ENCODE data around the gene PHGDH. TPM values are rescaled to one million over a fixed set of nuclear protein-coding genes. Genes with fewer than 3 reads are reported as not detected.
"Not testable (repeated sequence)": the region's sequence is repeated elsewhere in the genome, so short reads cannot be mapped to it uniquely, and the experiment has no call there.

PHGDH gene
- total and polyA plus RNA-seq, 2 of the 13 experiments (the other 11 are each of a cell fraction or from before 2014, with no cell fraction given): 95.8 to 133 TPM

DNA sequence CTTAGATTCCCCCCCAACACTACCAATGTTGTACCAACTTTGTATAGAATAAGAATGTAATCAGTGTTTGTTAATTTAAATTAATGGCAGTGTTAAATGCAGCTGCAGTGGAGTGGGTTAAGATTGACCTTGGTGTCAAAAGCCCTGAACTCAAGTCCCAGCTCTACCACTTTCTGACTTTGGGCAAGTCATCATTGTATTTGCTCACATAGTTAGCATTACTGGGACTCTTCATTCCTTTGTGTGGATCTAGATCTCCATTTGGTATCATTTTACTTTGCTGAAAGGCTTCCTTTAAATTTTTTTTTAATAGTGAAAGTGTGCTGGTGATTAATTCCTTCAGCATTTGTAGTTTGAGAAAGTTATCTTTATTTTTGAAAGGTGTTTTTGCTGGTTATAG, 22.2 kb upstream of the PHGDH start:
- no peaks in the 10 kb centered on the region for H3K4me1 ChIP-seq (ENCODE audit: insufficient read depth, low read length)
- in situ Hi-C loops (cut with HindIII; ENCODE audit: extremely low pct_ligation_motif_present, low pct_unique_long_range_greater_than_20kb) (no loop called here), intact Hi-C loops (cut with micrococcal nuclease; ENCODE audit: unreplicated experiment) (no loop called here)
- TF ChIP-seq SMAD1 (CRISPR knock-in tag; IDR thresholded peaks at IDR 0.05; ENCODE audit: borderline replicate concordance, low read depth) (no peak), MAF1 (CRISPR knock-in tag; IDR thresholded peaks at IDR 0.05; ENCODE audit: borderline replicate concordance) (no peak), ZNF235 (CRISPR knock-in tag; IDR thresholded peaks at IDR 0.05; ENCODE audit: borderline replicate concordance) (no peak), ZNF496 (CRISPR knock-in tag; IDR thresholded peaks at IDR 0.05; ENCODE audit: insufficient replicate concordance) (no peak), ZNF747 (CRISPR knock-in tag; IDR thresholded peaks at IDR 0.05; ENCODE audit: borderline replicate concordance) (no peak)
- TF ChIP-seq, protein P1, sequence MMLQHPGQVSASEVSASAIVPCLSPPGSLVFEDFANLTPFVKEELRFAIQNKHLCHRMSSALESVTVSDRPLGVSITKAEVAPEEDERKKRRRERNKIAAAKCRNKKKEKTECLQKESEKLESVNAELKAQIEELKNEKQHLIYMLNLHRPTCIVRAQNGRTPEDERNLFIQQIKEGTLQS (CRISPR knock-in tag; IDR thresholded peaks at IDR 0.05): no peak
- TF ChIP-seq, protein P2, sequence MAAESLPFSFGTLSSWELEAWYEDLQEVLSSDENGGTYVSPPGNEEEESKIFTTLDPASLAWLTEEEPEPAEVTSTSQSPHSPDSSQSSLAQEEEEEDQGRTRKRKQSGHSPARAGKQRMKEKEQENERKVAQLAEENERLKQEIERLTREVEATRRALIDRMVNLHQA (CRISPR knock-in tag; IDR thresholded peaks at IDR 0.05): no peak
- BruUV-seq (replicated peaks): no TSS peak
- no peak overlapping the region for H3K27ac ChIP-seq (ENCODE audit: extremely low read length, insufficient read depth, low read length)
- no peaks in the 10 kb centered on the region for H3K9me3 ChIP-seq (ENCODE audit: low read length)
- ATAC-seq (no peak), FAIRE-seq (no peak), DNase-seq (ENCODE audit: low spot score) (no peak)
- no peak overlapping the region for H3K4me2 ChIP-seq (ENCODE audit: low read depth, low read length)
- no peaks in the 10 kb centered on the region for H3K27me3 ChIP-seq (ENCODE audit: control insufficient read depth in 1 of 2, insufficient read depth in 2 of 2, low read length in 2 of 2)
- ChIA-PET POLR2A (no interaction called here), CTCF (ENCODE audit: low intra/inter-chr PET ratio, low total read pairs) (no interaction called here)
- no peaks in the 10 kb centered on the region for H3K36me3 ChIP-seq (replicated peaks in 1 of 2; ENCODE audit: control insufficient read depth in 1 of 2, insufficient read depth in 2 of 2, low read length in 2 of 2)
- H4K20me1 ChIP-seq (ENCODE audit: insufficient read depth, low read length): no peaks in the 10 kb centered on the region
- no peak overlapping the region for H2AFZ ChIP-seq (ENCODE audit: low read length)
- H3K9ac ChIP-seq (ENCODE audit: insufficient read depth, low read depth, low read length): no peak overlapping the region
- H3K79me2 ChIP-seq (ENCODE audit: insufficient read depth, low read length): no peaks in the 10 kb centered on the region
- H3K4me3 ChIP-seq (replicated peaks in 1 of 3; ENCODE audit: insufficient read depth in 1 of 3, low read depth in 2 of 3, low read length in 3 of 3): no peak overlapping the region

DNA sequence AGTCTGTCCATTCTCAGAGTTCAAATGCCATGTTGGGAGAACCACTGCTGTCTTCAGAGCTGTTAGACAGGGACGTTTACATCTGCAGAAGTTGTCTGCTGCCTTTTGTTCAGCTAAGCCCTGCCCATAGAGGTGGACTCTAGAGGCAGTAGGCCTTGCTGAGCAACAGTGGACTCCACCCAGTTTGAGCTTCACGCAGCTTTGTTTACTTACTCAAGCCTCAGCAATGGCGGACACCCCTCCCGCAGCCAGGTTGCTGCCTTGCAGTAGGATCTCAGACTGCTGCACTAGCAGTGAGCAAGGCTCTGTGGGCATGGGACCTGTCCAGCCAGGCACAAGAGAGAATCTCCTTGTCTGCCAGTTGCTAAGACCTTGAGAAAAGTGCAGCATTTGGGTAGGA, 14.9 kb upstream of the PHGDH start:
- ATAC-seq: peak; percentile 99
- TF ChIP-seq TEAD3 (CRISPR knock-in tag; optimal IDR thresholded peaks at IDR 0.05; ENCODE audit: borderline replicate concordance): peak; percentile 17
- TF ChIP-seq ZNF644 (CRISPR knock-in tag; IDR thresholded peaks at IDR 0.05; ENCODE audit: low read depth): peak; percentile 69; the same call in 1 of the 2 replicates
- not testable (repeated sequence) for TF ChIP-seq LCORL (IDR thresholded peaks at IDR 0.05)
- 0 out of 2 replicates have a peak, but pooled peaks have one; percentile 33 for TF ChIP-seq LCORL (CRISPR knock-in tag; IDR thresholded peaks at IDR 0.05)
- TF ChIP-seq, protein P3, sequence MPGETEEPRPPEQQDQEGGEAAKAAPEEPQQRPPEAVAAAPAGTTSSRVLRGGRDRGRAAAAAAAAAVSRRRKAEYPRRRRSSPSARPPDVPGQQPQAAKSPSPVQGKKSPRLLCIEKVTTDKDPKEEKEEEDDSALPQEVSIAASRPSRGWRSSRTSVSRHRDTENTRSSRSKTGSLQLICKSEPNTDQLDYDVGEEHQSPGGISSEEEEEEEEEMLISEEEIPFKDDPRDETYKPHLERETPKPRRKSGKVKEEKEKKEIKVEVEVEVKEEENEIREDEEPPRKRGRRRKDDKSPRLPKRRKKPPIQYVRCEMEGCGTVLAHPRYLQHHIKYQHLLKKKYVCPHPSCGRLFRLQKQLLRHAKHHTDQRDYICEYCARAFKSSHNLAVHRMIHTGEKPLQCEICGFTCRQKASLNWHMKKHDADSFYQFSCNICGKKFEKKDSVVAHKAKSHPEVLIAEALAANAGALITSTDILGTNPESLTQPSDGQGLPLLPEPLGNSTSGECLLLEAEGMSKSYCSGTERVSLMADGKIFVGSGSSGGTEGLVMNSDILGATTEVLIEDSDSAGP (CRISPR knock-in tag; IDR thresholded peaks at IDR 0.05; ENCODE audit: borderline replicate concordance): 0 out of 2 replicates have a peak, but pooled peaks have one; percentile 17
- TF ChIP-seq, protein P4, sequence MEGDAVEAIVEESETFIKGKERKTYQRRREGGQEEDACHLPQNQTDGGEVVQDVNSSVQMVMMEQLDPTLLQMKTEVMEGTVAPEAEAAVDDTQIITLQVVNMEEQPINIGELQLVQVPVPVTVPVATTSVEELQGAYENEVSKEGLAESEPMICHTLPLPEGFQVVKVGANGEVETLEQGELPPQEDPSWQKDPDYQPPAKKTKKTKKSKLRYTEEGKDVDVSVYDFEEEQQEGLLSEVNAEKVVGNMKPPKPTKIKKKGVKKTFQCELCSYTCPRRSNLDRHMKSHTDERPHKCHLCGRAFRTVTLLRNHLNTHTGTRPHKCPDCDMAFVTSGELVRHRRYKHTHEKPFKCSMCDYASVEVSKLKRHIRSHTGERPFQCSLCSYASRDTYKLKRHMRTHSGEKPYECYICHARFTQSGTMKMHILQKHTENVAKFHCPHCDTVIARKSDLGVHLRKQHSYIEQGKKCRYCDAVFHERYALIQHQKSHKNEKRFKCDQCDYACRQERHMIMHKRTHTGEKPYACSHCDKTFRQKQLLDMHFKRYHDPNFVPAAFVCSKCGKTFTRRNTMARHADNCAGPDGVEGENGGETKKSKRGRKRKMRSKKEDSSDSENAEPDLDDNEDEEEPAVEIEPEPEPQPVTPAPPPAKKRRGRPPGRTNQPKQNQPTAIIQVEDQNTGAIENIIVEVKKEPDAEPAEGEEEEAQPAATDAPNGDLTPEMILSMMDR (CRISPR knock-in tag; IDR thresholded peaks at IDR 0.05): 0 out of 2 replicates have a peak, but pooled peaks have one; percentile 14
- TF ChIP-seq YY1 (IDR thresholded peaks at IDR 0.05; ENCODE audit: insufficient read depth, insufficient replicate concordance, low read depth, low read length): peak; percentile 86
- peak; percentile 39; the same call in 1 of the 2 replicates for TF ChIP-seq TAF1 (CRISPR knock-in tag; IDR thresholded peaks at IDR 0.05)

More for the DNA sequence above, 14.9 kb upstream of the PHGDH start:
- intact Hi-C loops (cut with micrococcal nuclease; ENCODE audit: unreplicated experiment); H3K27ac ChIP-seq (ENCODE audit: extremely low read length, insufficient read depth, low read length); H3K79me2 ChIP-seq (ENCODE audit: insufficient read depth, low read length); BruUV-seq (replicated peaks); in situ Hi-C loops (cut with HindIII; ENCODE audit: extremely low pct_ligation_motif_present, low pct_unique_long_range_greater_than_20kb); H3K27me3 ChIP-seq (ENCODE audit: control insufficient read depth in 1 of 2, insufficient read depth in 2 of 2, low read length in 2 of 2); H3K36me3 ChIP-seq (replicated peaks in 1 of 2; ENCODE audit: control insufficient read depth in 1 of 2, insufficient read depth in 2 of 2, low read length in 2 of 2); H3K9ac ChIP-seq (ENCODE audit: insufficient read depth, low read depth, low read length); CTCF ChIA-PET (ENCODE audit: low intra/inter-chr PET ratio, low total read pairs); H4K20me1 ChIP-seq (ENCODE audit: insufficient read depth, low read length): not testable (repeated sequence)
- FAIRE-seq (peak; percentile 64), DNase-seq (ENCODE audit: low spot score) (peak; percentile 51)
- peak overlapping the region; percentile 61 for H3K4me2 ChIP-seq (ENCODE audit: low read depth, low read length)
- POLR2A ChIA-PET: interaction anchor here (0.8 to 2.6 kb wide), 6 partner anchors 15 to 49 kb away, joined by 3 to 35 read pairs (median 6); partner anchors contain the start of genes PHGDH and ZNF697
- H2AFZ ChIP-seq (ENCODE audit: low read length): peak overlapping the region; percentile 70
- peaks cover 13% of the 10 kb centered on the region for H3K9me3 ChIP-seq (ENCODE audit: low read length)
- WGBS (ENCODE audit: low lambda C conversion rate): no CpG with 5 or more reads among the region's 4 CpGs
- H3K4me1 ChIP-seq (ENCODE audit: insufficient read depth, low read length): peaks cover 19% of the 10 kb centered on the region
- H3K4me3 ChIP-seq (replicated peaks in 1 of 3; ENCODE audit: insufficient read depth in 1 of 3, low read depth in 2 of 3, low read length in 3 of 3): peak overlapping the region; percentile 5 to 53 (median 28); a peak in 4 of 6 replicates

All from HepG2 (cell line).